Endothelial cell of umbilical vein (primary cell): ENCODE data around the gene HOXC9. TPM values are rescaled to one million over a fixed set of nuclear protein-coding genes. Genes with fewer than 3 reads are reported as not detected.

Source experiments
- BruUV-seq: library from RNA; stranded (reverse); fragments of 400-500 nt; replicated peaks from 2 replicates; lab custom pipeline; 2021; lab: Mats Ljungman, UMichigan
- CTCF ChIA-PET: fragments of 300-600, 350-600 bp; sonication (Branson Sonifier 250); formaldehyde crosslinking; loops from one replicate; lab custom pipeline; 2021; ENCODE audit warnings: antibody characterized with exemption, inconsistent platforms; lab: Charles Lee
- POLR2A ChIA-PET: fragments of 300-600, 350-600 bp; sonication (Branson Sonifier 250); formaldehyde crosslinking; loops from one replicate; lab custom pipeline; 2021; ENCODE audit warnings: antibody characterized with exemption, inconsistent platforms; lab: Charles Lee
- DNase-seq: peaks from one replicate; pipeline ENCODE4 v3.0.0-alpha.2; 2011; ENCODE audit warnings: low read depth, low spot score
- FAIRE-seq: peaks from 2 replicates; lab custom pipeline; 2011; peaks lifted over from hg19 to GRCh38; lab: Jason Lieb, UNC
- H2AFZ ChIP-seq: 2 replicates; pipeline ENCODE4 v1.6.0; 2012; ENCODE audit warnings: low read depth, low read length, control low read depth, inconsistent platforms
- H3K27ac ChIP-seq: 2 replicates; pipeline ENCODE4 v1.5.1; 2011; ENCODE audit warnings: low read depth, mild to moderate bottlenecking, control low read depth, low read length, moderate library complexity; ENCODE audit not compliant: insufficient read depth
- H3K27me3 ChIP-seq, 2 experiments: 2 replicates each; pipeline versions ENCODE4 v1.6.0 to v1.6.1; 2011; ENCODE audit warnings: low read length in 2 of 2, mixed read lengths in 1 of 2; ENCODE audit not compliant: control insufficient read depth in 2 of 2, insufficient read depth in 2 of 2
- H3K36me3 ChIP-seq, 2 experiments: 2 replicates in 1 of 2; 3 replicates in 1 of 2; pipeline ENCODE4 v1.5.1; 2011; ENCODE audit warnings: low read length in 2 of 2, mild to moderate bottlenecking in 1 of 2, moderate library complexity in 1 of 2; ENCODE audit not compliant: control insufficient read depth in 2 of 2, insufficient read depth in 2 of 2; ENCODE audit errors: extremely low read depth in 1 of 2
- H3K4me1 ChIP-seq: 3 replicates; pipeline ENCODE4 v1.5.1; 2011; ENCODE audit warnings: mild to moderate bottlenecking, low read length; ENCODE audit not compliant: control insufficient read depth, insufficient read depth; ENCODE audit errors: extremely low read depth
- H3K4me2 ChIP-seq: 2 replicates; pipeline ENCODE4 v1.6.1; 2011; ENCODE audit warnings: low read length, control low read depth, mixed read lengths; ENCODE audit not compliant: insufficient read depth
- H3K4me3 ChIP-seq, 3 experiments: fragments of 200-600 bp in 1 of 3; sonication (generic), shearing (Covaris generic) in 1 of 3; replicated peaks in 1 of 3; 2 replicates each; pipeline ENCODE4 v1.5.1; 2011 to 2016; ENCODE audit warnings: control low read depth in 3 of 3, low read length in 3 of 3, mild to moderate bottlenecking in 2 of 3, inconsistent platforms in 1 of 3, low read depth in 1 of 3, moderate library complexity in 1 of 3; ENCODE audit not compliant: insufficient read depth in 1 of 3
- H3K79me2 ChIP-seq: 2 replicates; pipeline ENCODE4 v1.6.0; 2012; ENCODE audit warnings: low read length, inconsistent platforms; ENCODE audit not compliant: control insufficient read depth, insufficient read depth
- H3K9ac ChIP-seq: replicated peaks from 2 replicates; pipeline ENCODE3; 2011; ENCODE audit warnings: low read length, control low read depth; ENCODE audit not compliant: insufficient read depth; ENCODE audit errors: extremely low read depth
- H3K9me1 ChIP-seq: replicated peaks from 3 replicates; pipeline ENCODE4 v1.6.0; 2011; ENCODE audit warnings: mild to moderate bottlenecking, low read length; ENCODE audit not compliant: control insufficient read depth, insufficient read depth; ENCODE audit errors: extremely low read depth
- H3K9me3 ChIP-seq: replicated peaks from 2 replicates; pipeline ENCODE4 v1.5.1; 2012; ENCODE audit warnings: low read length, inconsistent platforms; ENCODE audit not compliant: control insufficient read depth, insufficient read depth
- H4K20me1 ChIP-seq: replicated peaks from 2 replicates; pipeline ENCODE3; 2011; ENCODE audit warnings: mild to moderate bottlenecking, low read length; ENCODE audit not compliant: control insufficient read depth, insufficient read depth; ENCODE audit errors: extremely low read depth
- CTCF ChIP-seq, 2 donors: IDR thresholded peaks; 1 replicate in 1 of 2; 2 replicates in 1 of 2; pipeline ENCODE4 v1.5.1; 2011; ENCODE audit warnings: low read length in 2 of 2, mild to moderate bottlenecking in 2 of 2, moderate library complexity in 2 of 2, control low read depth in 1 of 2, inconsistent platforms in 1 of 2, low read depth in 1 of 2; ENCODE audit not compliant: insufficient read depth in 1 of 2; ENCODE audit errors: extremely low read depth in 1 of 2
- EZH2 ChIP-seq: IDR thresholded peaks from 2 replicates; pipeline ENCODE4 v1.6.1; 2012; ENCODE audit warnings: borderline replicate concordance, low read depth, mild to moderate bottlenecking, moderate library complexity, low read length, inconsistent platforms; ENCODE audit not compliant: severe bottlenecking
- GATA2 ChIP-seq: IDR thresholded peaks from 2 replicates; pipeline ENCODE4 v1.7.0; 2011; ENCODE audit warnings: low read depth, mild to moderate bottlenecking, moderate library complexity, mixed read lengths, low read length; ENCODE audit not compliant: insufficient read length, insufficient read depth
- JUN ChIP-seq: IDR thresholded peaks from 2 replicates; pipeline ENCODE4 v1.6.1; 2011; ENCODE audit warnings: borderline replicate concordance, low read depth; ENCODE audit not compliant: insufficient read length, insufficient read depth
- MAX ChIP-seq: IDR thresholded peaks from 2 replicates; pipeline ENCODE4 v1.6.1; 2011; ENCODE audit not compliant: insufficient read depth, insufficient read length
- MYC ChIP-seq: IDR thresholded peaks from one replicate; pipeline ENCODE4 v1.6.1; 2011; ENCODE audit warnings: mild to moderate bottlenecking, low read depth, low read length
- POLR2A ChIP-seq: IDR thresholded peaks from 2 replicates; pipeline ENCODE4 v1.6.1; 2012; ENCODE audit warnings: low read depth, mild to moderate bottlenecking, control low read depth, low read length
- POLR2AphosphoS5 ChIP-seq: IDR thresholded peaks from 2 replicates; pipeline ENCODE4 v1.6.1; 2012; ENCODE audit warnings: low read depth, mild to moderate bottlenecking, control low read depth, low read length, moderate library complexity; ENCODE audit not compliant: insufficient read depth
- dilution Hi-C: fragments of 300-500 bp; cut with MboI; formaldehyde crosslinking; loops from one replicate; pipeline ENCODE4 v1.15.0; 2019; ENCODE audit warnings: low sequenced_read_pairs; ENCODE audit not compliant: extremely low pct_ligation_motif_present
- intact Hi-C: fragments of 100-400 bp; cut with micrococcal nuclease; formaldehyde crosslinking; loops from one replicate; pipeline ENCODE4 v1.10.0; 2022
- polyA plus RNA-seq, 4 experiments: library from polyadenylated mRNA; depleted of rRNA in 3 of 4; stranded (reverse) in 3 of 4; unstranded in 1 of 4; fragments of >200 nt; gene quantifications; 2 replicates each; pipeline versions ENCODE4 v1.2.1 to v1.2.3, GENCODE V29; 2011 to 2012; ENCODE audit warnings: missing spikeins in 1 of 4
- total RNA-seq: library from RNA; stranded (reverse); gene quantifications from 2 replicates; pipeline ENCODE4 v1.2.3, GENCODE V29; 2021

The HOXC9 gene
- total and polyA plus RNA-seq, 2 donors (not counting 3 experiments of a cell fraction or from before 2014, with no cell fraction given), result 0.40 to 0.58 TPM

DNA sequence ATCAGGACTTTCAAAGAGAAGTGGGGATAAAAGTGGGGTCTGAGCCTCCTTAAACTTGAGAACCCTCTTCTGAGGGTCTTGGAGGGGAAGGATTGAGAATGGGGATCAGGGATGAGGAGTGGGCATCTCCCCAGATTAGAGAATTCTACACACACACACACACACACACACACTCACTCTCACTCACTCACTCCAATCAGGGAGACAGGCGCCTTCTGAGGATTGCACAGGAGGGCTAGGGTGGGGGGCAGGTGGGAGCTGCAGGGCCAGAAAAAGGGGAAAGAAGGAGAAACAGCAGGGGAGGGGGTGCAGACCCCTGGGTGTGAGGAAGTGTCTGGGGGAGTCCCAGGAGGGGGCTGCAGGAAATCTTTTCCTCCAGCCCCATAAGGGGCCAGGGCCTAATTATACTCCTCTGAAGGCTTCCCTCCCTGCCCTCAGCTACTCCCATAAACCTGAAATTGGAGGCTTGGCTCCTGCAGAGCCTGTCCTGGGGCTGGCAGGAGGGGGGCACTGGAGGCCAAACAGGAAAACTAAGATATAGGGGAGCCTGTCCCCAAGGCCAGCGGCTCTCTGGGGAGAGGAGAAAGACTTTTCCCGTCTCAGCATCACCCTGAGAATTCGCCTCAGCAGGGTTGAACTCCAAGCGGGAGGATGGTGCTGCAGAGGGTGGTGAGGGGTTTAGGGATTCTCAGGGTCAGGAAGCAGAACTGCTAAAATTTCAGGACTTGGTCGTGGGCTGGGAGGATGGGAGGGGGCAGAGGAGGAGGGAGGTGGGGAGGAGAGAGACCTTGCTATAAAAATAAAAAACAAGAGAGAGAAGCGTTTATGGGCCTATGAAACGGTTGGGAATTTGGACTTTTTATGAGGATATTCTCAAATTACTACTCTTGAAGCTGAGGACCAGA is 1.6 kb downstream of the HOXC9 start:
- Histone ChIP-seq H3K4me2 (no peak overlapping the region), H3K4me1 (no peaks in the 10 kb centered on the region), H3K27me3 (peaks cover 76 to 96% of the 10 kb centered on the region in 2 experiments), H3K27ac (no peak overlapping the region), H2AFZ (no peak overlapping the region), H3K9ac (no peak overlapping the region), H3K79me2 (no peaks in the 10 kb centered on the region), H4K20me1 (no peaks in the 10 kb centered on the region), H3K9me1 (no peaks in the 10 kb centered on the region), H3K36me3 (no peaks in the 10 kb centered on the region), H3K9me3 (no peaks in the 10 kb centered on the region), H3K4me3 (no peak overlapping the region)
- POLR2A ChIA-PET, result no interaction called here
- BruUV-seq, result no TSS peak
- DNase-seq (no peak), FAIRE-seq (no peak)
- dilution Hi-C loops (no loop called here), intact Hi-C loops (loop anchor here (10.0 kb wide), 1 partner anchor 363 kb away; the partner anchor contains the start of gene GPR84)
- CTCF ChIA-PET, result interaction anchor here (1.3 to 17.0 kb wide), 4 partner anchors 10 to 194 kb away, joined by 3 to 616 read pairs (median 7); partner anchors contain the start of genes HOXC10 and SMUG1
- TF ChIP-seq POLR2A (no peak), MAX (no peak), MYC (no peak), GATA2 (no peak), CTCF (IDR thresholded peaks at IDR 0.05; ENCODE audit: extremely low read depth in 1 of 2, insufficient read depth in 1 of 2, low read depth in 1 of 2, low read length in 2 of 2) (no peak), JUN (no peak), POLR2AphosphoS5 (no peak), EZH2 (no peak)
